SK-N-SH (cell line): ENCODE measurements around the gene GOLGA3. TPM values are rescaled to one million over a fixed set of nuclear protein-coding genes. Genes with fewer than 3 reads are reported as not detected.

Experiments
- CTCF ChIA-PET: fragments of 300-600, 350-600 bp; formaldehyde crosslinking; extraction: SDS; loops from one replicate; lab custom pipeline; 2021; lab: Yijun Ruan, JAX
- POLR2A ChIA-PET: fragments of 350-600 bp; sonication (Branson Sonifier 250); formaldehyde crosslinking; extraction: SDS; loops from one replicate; lab custom pipeline; 2020; ENCODE audit warnings: antibody characterized with exemption, inconsistent platforms; lab: Yijun Ruan, JAX
- DNase-seq: peaks from one replicate; pipeline ENCODE4 v3.0.0; 2012
- H2AFZ ChIP-seq: fragments of 200-600 bp; sonication (generic); 2 replicates; pipeline ENCODE4 v1.8.1; 2016; ENCODE audit warnings: antibody characterized with exemption, mild to moderate bottlenecking, low read depth
- H3F3A ChIP-seq: fragments of 200-600 bp; sonication (generic); replicated peaks from 2 replicates; pipeline ENCODE3; 2016; ENCODE audit warnings: antibody characterized with exemption, mild to moderate bottlenecking; ENCODE audit not compliant: insufficient read depth
- H3K27ac ChIP-seq, 2 experiments: fragments of 200-500 bp in 1 of 2; fragments of 200-600 bp in 1 of 2; sonication (Bioruptor generic) in 1 of 2; sonication (generic), shearing (Covaris generic) in 1 of 2; 2 replicates each; pipeline versions ENCODE4 v1.5.1 to v1.6.1; 2014 to 2016; ENCODE audit warnings: low read depth in 2 of 2, inconsistent platforms in 1 of 2, low read length in 1 of 2, mild to moderate bottlenecking in 1 of 2, mixed read lengths in 1 of 2
- H3K27me3 ChIP-seq: fragments of 200-600 bp; sonication (generic), shearing (Covaris generic); 2 replicates; pipeline ENCODE4 v1.6.1; 2016; ENCODE audit warnings: mixed run types; ENCODE audit not compliant: insufficient read depth
- H3K36me3 ChIP-seq, 2 experiments: fragments of 200-500 bp in 1 of 2; fragments of 200-600 bp in 1 of 2; sonication (Bioruptor generic) in 1 of 2; sonication (generic) in 1 of 2; replicated peaks in 1 of 2; 2 replicates each; pipeline versions ENCODE3 to v1.5.1; 2014 to 2016; ENCODE audit warnings: low read length in 1 of 2, mild to moderate bottlenecking in 1 of 2; ENCODE audit not compliant: insufficient read depth in 2 of 2, control insufficient read depth in 1 of 2
- H3K4me1 ChIP-seq, 2 experiments: fragments of 200-500 bp in 1 of 2; fragments of 200-600 bp in 1 of 2; sonication (Bioruptor generic) in 1 of 2; sonication (generic), shearing (Covaris generic) in 1 of 2; 2 replicates each; pipeline versions ENCODE4 v1.5.1 to v1.6.1; 2014 to 2016; ENCODE audit warnings: low read depth in 1 of 2, low read length in 1 of 2, mixed run types in 1 of 2; ENCODE audit not compliant: insufficient read depth in 2 of 2, control insufficient read depth in 1 of 2
- H3K4me2 ChIP-seq: fragments of 200-600 bp; sonication (generic), shearing (Covaris generic); 2 replicates; pipeline ENCODE4 v1.6.1; 2017; ENCODE audit warnings: mixed run types
- H3K4me3 ChIP-seq, 2 experiments: fragments of 200-500 bp in 1 of 2; fragments of 200-600 bp in 1 of 2; sonication (Bioruptor generic) in 1 of 2; sonication (generic), shearing (Covaris generic) in 1 of 2; 2 replicates each; pipeline versions ENCODE4 v1.5.1 to v1.8.1; 2014 to 2016; ENCODE audit warnings: low read depth in 2 of 2, inconsistent platforms in 1 of 2, low read length in 1 of 2, mild to moderate bottlenecking in 1 of 2, mixed read lengths in 1 of 2, moderate library complexity in 1 of 2
- H3K79me2 ChIP-seq: fragments of 200-600 bp; sonication (generic); 2 replicates; pipeline ENCODE4 v1.8.1; 2017; ENCODE audit warnings: mild to moderate bottlenecking; ENCODE audit not compliant: insufficient read depth
- H3K9ac ChIP-seq: fragments of 200-600 bp; sonication (generic); 2 replicates; pipeline ENCODE4 v1.6.1; 2017; ENCODE audit warnings: mixed run types
- H3K9me2 ChIP-seq: fragments of 200-600 bp; sonication (generic); 2 replicates; pipeline ENCODE4 v1.6.1; 2017; ENCODE audit warnings: mixed run types
- H3K9me3 ChIP-seq: fragments of 200-600 bp; sonication (generic); 2 replicates; pipeline ENCODE4 v1.6.1; 2017; ENCODE audit warnings: mixed run types, mild to moderate bottlenecking, moderate library complexity
- H4K20me1 ChIP-seq: fragments of 200-600 bp; sonication (generic); 2 replicates; pipeline ENCODE4 v1.6.1; 2017; ENCODE audit warnings: mild to moderate bottlenecking, mixed run types; ENCODE audit not compliant: insufficient read depth
- ELF1 ChIP-seq: IDR thresholded peaks from 2 replicates; pipeline ENCODE4 v1.4.0; 2012
- EZH2phosphoT487 ChIP-seq: fragments of 200-600 bp; sonication (generic); IDR thresholded peaks from 2 replicates; pipeline ENCODE4 v1.6.1; 2017; ENCODE audit warnings: low read depth, mixed run types, mild to moderate bottlenecking, antibody characterized with exemption, moderate library complexity, borderline replicate concordance
- FOSL2 ChIP-seq: IDR thresholded peaks from 2 replicates; pipeline ENCODE4 v1.4.0; 2012; ENCODE audit warnings: low read depth, mild to moderate bottlenecking, moderate library complexity, borderline replicate concordance
- JUND ChIP-seq: IDR thresholded peaks from 2 replicates; pipeline ENCODE4 v1.4.0; 2012
- MEF2A ChIP-seq: IDR thresholded peaks from 2 replicates; pipeline ENCODE4 v1.4.0; 2012; ENCODE audit warnings: low read depth, borderline replicate concordance
- MXI1 ChIP-seq: IDR thresholded peaks from 2 replicates; pipeline ENCODE4 v1.6.1; 2012; ENCODE audit warnings: mild to moderate bottlenecking, low read depth, low read length, improper control_type of control experiment
- NFIC ChIP-seq: IDR thresholded peaks from 2 replicates; pipeline ENCODE4 v1.4.0; 2012; ENCODE audit warnings: borderline replicate concordance
- NRF1 ChIP-seq: IDR thresholded peaks from 2 replicates; pipeline ENCODE4 v1.6.1; 2012; ENCODE audit warnings: low read depth, mild to moderate bottlenecking, low read length
- RAD21 ChIP-seq: IDR thresholded peaks from 2 replicates; pipeline ENCODE4 v1.6.1; 2012; ENCODE audit warnings: mild to moderate bottlenecking, low read length
- RCOR1 ChIP-seq: fragments of 150-350 bp; IDR thresholded peaks from 2 replicates; pipeline ENCODE4 v1.6.1; 2017; ENCODE audit warnings: antibody characterized with exemption, low read length
- RXRA ChIP-seq: IDR thresholded peaks from 2 replicates; pipeline ENCODE4 v1.4.0; 2012; ENCODE audit warnings: low read depth, mild to moderate bottlenecking, borderline replicate concordance
- TEAD4 ChIP-seq: IDR thresholded peaks from 2 replicates; pipeline ENCODE4 v1.4.0; 2012; ENCODE audit warnings: mild to moderate bottlenecking, borderline replicate concordance; ENCODE audit not compliant: insufficient read depth
- WGBS: methylation state at CpG from one replicate; pipeline ENCODE4 v1.1.6; 2017; ENCODE audit warnings: low lambda C conversion rate; 5-methylcytosine and 5-hydroxymethylcytosine counted together
- polyA plus RNA-seq, 3 experiments: library from polyadenylated mRNA; depleted of rRNA; stranded (reverse); fragments of >200 nt; gene quantifications; 2 replicates each; pipeline ENCODE4 v1.2.3, GENCODE V29; 2012
- TF ChIP-seq, protein P1 (sequence below): fragments of 150-350 bp; IDR thresholded peaks from 2 replicates; pipeline ENCODE4 v1.6.1; 2017; ENCODE audit warnings: antibody characterized with exemption, low read length, low read depth, borderline replicate concordance
- TF ChIP-seq, protein P2 (sequence below): IDR thresholded peaks from 2 replicates; pipeline ENCODE4 v1.6.1; 2012; ENCODE audit warnings: mild to moderate bottlenecking, low read depth, low read length, moderate library complexity
- TF ChIP-seq, protein P3 (sequence below): fragments of 150-350 bp; IDR thresholded peaks from 2 replicates; pipeline ENCODE4 v1.6.1; 2016; ENCODE audit warnings: mild to moderate bottlenecking, low read depth, low read length
- TF ChIP-seq, protein P4 (sequence below): IDR thresholded peaks from 2 replicates; pipeline ENCODE4 v1.4.0; 2012; ENCODE audit warnings: low read depth, borderline replicate concordance
- TF ChIP-seq, protein P5 (sequence below): IDR thresholded peaks from 2 replicates; pipeline ENCODE4 v1.4.0; 2012; ENCODE audit warnings: low read depth, borderline replicate concordance

Gene GOLGA3
- polyA plus RNA-seq, 1 of the 3 experiments (the other 2 are of a cell fraction) = 16.9 TPM

DNA sequence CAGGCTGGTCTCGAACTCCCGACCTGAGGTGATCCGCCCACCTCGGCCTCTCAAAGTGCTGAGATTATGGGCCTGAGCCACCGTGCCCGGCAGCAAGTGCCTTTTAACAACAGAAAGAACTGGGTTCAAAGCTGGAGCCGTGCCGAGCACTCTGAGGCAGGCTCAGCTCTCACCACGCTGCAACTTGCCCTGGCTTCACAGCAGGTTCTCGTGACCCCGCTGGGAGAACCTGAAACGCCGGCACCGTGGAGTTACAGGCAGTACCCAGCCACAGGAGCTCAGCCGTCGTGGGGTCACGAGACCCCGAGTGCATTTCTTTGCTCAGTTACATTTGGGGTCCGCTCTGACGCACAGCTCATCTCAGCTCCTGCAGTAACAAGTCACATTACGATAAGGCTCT is 14.4 kb downstream of the GOLGA3 start:
- no peak overlapping the region for H3K27ac ChIP-seq
- H3K9me2 ChIP-seq = no peaks in the 10 kb centered on the region
- H3K79me2 ChIP-seq = peaks cover 31% of the 10 kb centered on the region
- peaks cover 64 to 65% of the 10 kb centered on the region in 2 experiments for H3K36me3 ChIP-seq
- no peak for DNase-seq
- 96% methylated on average over 12 of the region's 21 CpGs for WGBS
- H3K4me1 ChIP-seq = peaks cover 0 to 3% of the 10 kb centered on the region in 2 experiments; a peak in 1 of 4 replicates
- H3K9ac ChIP-seq = no peak overlapping the region
- no peak overlapping the region for H3K4me2 ChIP-seq
- TF ChIP-seq EZH2phosphoT487 = no peak
- TF ChIP-seq RXRA = no peak
- TF ChIP-seq ELF1 = no peak
- TF ChIP-seq, protein P1, sequence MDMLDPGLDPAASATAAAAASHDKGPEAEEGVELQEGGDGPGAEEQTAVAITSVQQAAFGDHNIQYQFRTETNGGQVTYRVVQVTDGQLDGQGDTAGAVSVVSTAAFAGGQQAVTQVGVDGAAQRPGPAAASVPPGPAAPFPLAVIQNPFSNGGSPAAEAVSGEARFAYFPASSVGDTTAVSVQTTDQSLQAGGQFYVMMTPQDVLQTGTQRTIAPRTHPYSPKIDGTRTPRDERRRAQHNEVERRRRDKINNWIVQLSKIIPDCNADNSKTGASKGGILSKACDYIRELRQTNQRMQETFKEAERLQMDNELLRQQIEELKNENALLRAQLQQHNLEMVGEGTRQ = no peak
- no peak for TF ChIP-seq RCOR1
- TF ChIP-seq RAD21 = no peak
- TF ChIP-seq JUND = no peak
- no peak for TF ChIP-seq NFIC
- TF ChIP-seq FOSL2 = no peak
- TF ChIP-seq, protein P2, sequence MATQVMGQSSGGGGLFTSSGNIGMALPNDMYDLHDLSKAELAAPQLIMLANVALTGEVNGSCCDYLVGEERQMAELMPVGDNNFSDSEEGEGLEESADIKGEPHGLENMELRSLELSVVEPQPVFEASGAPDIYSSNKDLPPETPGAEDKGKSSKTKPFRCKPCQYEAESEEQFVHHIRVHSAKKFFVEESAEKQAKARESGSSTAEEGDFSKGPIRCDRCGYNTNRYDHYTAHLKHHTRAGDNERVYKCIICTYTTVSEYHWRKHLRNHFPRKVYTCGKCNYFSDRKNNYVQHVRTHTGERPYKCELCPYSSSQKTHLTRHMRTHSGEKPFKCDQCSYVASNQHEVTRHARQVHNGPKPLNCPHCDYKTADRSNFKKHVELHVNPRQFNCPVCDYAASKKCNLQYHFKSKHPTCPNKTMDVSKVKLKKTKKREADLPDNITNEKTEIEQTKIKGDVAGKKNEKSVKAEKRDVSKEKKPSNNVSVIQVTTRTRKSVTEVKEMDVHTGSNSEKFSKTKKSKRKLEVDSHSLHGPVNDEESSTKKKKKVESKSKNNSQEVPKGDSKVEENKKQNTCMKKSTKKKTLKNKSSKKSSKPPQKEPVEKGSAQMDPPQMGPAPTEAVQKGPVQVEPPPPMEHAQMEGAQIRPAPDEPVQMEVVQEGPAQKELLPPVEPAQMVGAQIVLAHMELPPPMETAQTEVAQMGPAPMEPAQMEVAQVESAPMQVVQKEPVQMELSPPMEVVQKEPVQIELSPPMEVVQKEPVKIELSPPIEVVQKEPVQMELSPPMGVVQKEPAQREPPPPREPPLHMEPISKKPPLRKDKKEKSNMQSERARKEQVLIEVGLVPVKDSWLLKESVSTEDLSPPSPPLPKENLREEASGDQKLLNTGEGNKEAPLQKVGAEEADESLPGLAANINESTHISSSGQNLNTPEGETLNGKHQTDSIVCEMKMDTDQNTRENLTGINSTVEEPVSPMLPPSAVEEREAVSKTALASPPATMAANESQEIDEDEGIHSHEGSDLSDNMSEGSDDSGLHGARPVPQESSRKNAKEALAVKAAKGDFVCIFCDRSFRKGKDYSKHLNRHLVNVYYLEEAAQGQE = no peak
- no peak for TF ChIP-seq NRF1
- no peaks in the 10 kb centered on the region for H3K27me3 ChIP-seq
- POLR2A ChIA-PET = no interaction called here
- no peak overlapping the region for H2AFZ ChIP-seq
- no peaks in the 10 kb centered on the region for H3K9me3 ChIP-seq
- H3F3A ChIP-seq = peaks cover 5% of the 10 kb centered on the region
- H3K4me3 ChIP-seq = no peak overlapping the region
- CTCF ChIA-PET = no interaction called here
- peaks cover 21% of the 10 kb centered on the region for H4K20me1 ChIP-seq

DNA sequence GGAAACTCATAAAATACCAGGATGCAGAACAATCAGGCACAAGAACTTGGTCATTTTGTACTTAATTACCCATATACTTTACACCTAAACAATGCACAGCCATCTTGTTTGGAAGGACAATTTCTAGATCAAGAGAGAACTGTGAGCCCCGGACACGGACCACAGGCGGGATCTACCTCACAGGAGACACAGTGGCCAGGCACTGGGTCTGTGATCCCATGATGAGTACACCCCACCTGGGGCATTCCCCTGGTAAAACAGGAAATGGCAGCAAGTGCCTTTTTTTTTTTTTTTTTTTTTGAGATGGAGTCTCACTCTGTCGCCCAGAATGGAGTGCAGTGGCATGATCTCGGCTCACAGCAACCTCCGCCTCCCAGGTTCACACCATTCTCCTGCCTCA is 15.2 kb downstream of the GOLGA3 start:
- no peaks in the 10 kb centered on the region for H3K27me3 ChIP-seq
- H3K36me3 ChIP-seq = peaks cover 59 to 60% of the 10 kb centered on the region in 2 experiments
- no peak overlapping the region for H3K4me2 ChIP-seq
- WGBS = 100% methylated on average over 6 of the region's 6 CpGs
- H3K9me3 ChIP-seq = no peaks in the 10 kb centered on the region
- no peaks in the 10 kb centered on the region for H3K9me2 ChIP-seq
- POLR2A ChIA-PET = no interaction called here
- peaks cover 5% of the 10 kb centered on the region for H3F3A ChIP-seq
- H3K4me3 ChIP-seq = no peak overlapping the region
- H3K4me1 ChIP-seq = peaks cover 0 to 3% of the 10 kb centered on the region in 2 experiments; a peak in 1 of 4 replicates
- peaks cover 21% of the 10 kb centered on the region for H4K20me1 ChIP-seq
- CTCF ChIA-PET = interaction anchor here (0.7 kb wide), 1 partner anchor 9 kb away, joined by 3 read pairs; no protein-coding TSS in a partner anchor
- DNase-seq = no peak
- peaks cover 28% of the 10 kb centered on the region for H3K79me2 ChIP-seq
- TF ChIP-seq, protein P3, sequence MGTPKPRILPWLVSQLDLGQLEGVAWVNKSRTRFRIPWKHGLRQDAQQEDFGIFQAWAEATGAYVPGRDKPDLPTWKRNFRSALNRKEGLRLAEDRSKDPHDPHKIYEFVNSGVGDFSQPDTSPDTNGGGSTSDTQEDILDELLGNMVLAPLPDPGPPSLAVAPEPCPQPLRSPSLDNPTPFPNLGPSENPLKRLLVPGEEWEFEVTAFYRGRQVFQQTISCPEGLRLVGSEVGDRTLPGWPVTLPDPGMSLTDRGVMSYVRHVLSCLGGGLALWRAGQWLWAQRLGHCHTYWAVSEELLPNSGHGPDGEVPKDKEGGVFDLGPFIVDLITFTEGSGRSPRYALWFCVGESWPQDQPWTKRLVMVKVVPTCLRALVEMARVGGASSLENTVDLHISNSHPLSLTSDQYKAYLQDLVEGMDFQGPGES = no peak
- no peak for TF ChIP-seq EZH2phosphoT487
- TF ChIP-seq, protein P4, sequence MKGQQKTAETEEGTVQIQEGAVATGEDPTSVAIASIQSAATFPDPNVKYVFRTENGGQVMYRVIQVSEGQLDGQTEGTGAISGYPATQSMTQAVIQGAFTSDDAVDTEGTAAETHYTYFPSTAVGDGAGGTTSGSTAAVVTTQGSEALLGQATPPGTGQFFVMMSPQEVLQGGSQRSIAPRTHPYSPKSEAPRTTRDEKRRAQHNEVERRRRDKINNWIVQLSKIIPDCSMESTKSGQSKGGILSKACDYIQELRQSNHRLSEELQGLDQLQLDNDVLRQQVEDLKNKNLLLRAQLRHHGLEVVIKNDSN = no peak
- TF ChIP-seq TEAD4 = no peak
- no peak for TF ChIP-seq JUND
- no peak for TF ChIP-seq MXI1
- TF ChIP-seq, protein P5, sequence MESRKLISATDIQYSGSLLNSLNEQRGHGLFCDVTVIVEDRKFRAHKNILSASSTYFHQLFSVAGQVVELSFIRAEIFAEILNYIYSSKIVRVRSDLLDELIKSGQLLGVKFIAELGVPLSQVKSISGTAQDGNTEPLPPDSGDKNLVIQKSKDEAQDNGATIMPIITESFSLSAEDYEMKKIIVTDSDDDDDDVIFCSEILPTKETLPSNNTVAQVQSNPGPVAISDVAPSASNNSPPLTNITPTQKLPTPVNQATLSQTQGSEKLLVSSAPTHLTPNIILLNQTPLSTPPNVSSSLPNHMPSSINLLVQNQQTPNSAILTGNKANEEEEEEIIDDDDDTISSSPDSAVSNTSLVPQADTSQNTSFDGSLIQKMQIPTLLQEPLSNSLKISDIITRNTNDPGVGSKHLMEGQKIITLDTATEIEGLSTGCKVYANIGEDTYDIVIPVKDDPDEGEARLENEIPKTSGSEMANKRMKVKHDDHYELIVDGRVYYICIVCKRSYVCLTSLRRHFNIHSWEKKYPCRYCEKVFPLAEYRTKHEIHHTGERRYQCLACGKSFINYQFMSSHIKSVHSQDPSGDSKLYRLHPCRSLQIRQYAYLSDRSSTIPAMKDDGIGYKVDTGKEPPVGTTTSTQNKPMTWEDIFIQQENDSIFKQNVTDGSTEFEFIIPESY = no peak
- no peak for TF ChIP-seq MEF2A
- TF ChIP-seq, all 33 proteins: peak for 0
- H3K27ac ChIP-seq = no peak overlapping the region
- no peak overlapping the region for H2AFZ ChIP-seq
- H3K9ac ChIP-seq = no peak overlapping the region
